Esophagus muscularis mucosa (tissue), 4 donors: ENCODE results near the gene MICAL3.

ENCODE experiments used
- EP300 ChIP-seq: sonication (generic); formaldehyde crosslinking; IDR thresholded peaks from one replicate; pipeline ENCODE4 v1.6.1; 2017; ENCODE audit warnings: antibody characterized with exemption
- POLR2A ChIP-seq: fragments of 450-650 bp; IDR thresholded peaks from one replicate; pipeline ENCODE4 v1.6.1; 2017; ENCODE audit warnings: antibody characterized with exemption, moderate library complexity, mild to moderate bottlenecking, low read depth
- TF ChIP-seq, protein P1 (sequence below), 3 experiments: fragments of 200-600 bp in 2 of 3; fragments of 450-650 bp in 1 of 3; sonication (generic) in 2 of 3; IDR thresholded peaks; one replicate each; pipeline ENCODE4 v1.5.1; 2017 to 2019; ENCODE audit warnings: antibody characterized with exemption in 3 of 3, mild to moderate bottlenecking in 2 of 3, moderate library complexity in 1 of 3

- TF ChIP-seq, protein P1, sequence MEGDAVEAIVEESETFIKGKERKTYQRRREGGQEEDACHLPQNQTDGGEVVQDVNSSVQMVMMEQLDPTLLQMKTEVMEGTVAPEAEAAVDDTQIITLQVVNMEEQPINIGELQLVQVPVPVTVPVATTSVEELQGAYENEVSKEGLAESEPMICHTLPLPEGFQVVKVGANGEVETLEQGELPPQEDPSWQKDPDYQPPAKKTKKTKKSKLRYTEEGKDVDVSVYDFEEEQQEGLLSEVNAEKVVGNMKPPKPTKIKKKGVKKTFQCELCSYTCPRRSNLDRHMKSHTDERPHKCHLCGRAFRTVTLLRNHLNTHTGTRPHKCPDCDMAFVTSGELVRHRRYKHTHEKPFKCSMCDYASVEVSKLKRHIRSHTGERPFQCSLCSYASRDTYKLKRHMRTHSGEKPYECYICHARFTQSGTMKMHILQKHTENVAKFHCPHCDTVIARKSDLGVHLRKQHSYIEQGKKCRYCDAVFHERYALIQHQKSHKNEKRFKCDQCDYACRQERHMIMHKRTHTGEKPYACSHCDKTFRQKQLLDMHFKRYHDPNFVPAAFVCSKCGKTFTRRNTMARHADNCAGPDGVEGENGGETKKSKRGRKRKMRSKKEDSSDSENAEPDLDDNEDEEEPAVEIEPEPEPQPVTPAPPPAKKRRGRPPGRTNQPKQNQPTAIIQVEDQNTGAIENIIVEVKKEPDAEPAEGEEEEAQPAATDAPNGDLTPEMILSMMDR (IDR thresholded peaks at IDR 0.05): no peak
- no peak for TF ChIP-seq POLR2A
- TF ChIP-seq EP300: no peak
These were observed 142.2 kb downstream of the MICAL3 start for GRCh38 chr22:17882162-17882561.
